Stromal cell of bone marrow (primary cell): Measurements from ENCODE around the gene SLC12A5.

Experiments
- DNase-seq: peaks from one replicate; pipeline ENCODE4 v3.0.0-alpha.2; 2012; ENCODE audit warnings: low read depth

Gene SLC12A5

DNA sequence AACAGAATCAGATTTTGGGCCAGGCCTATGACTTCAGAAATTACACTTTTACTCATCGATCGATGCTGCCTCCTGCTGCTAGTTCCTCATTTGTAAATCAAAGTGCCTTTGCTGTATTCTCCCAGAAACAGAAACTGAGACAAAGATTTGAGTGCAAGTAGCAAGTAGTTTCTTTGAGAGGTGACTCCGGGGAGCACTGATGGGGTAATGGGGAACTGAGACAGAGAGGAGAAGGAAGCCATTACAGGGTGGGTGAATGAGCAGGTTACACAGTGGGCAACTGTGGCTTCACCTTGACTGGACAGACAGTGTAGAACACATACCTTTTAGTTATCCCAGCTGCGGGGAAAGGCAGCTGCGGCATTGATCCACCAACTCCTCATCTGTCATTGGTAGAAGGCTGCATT, 79.4 kb downstream of the SLC12A5 start:
- DNase-seq, result no peak

- DNase-seq, result no peak
Observed at GRCh38 chr20:46108976-46109375, 80.0 kb downstream of the SLC12A5 start.
